OCI-LY3 (cell line): Measurements from ENCODE around the gene TMEM252.

ENCODE experiments used
- EZH2phosphoT487 ChIP-seq: fragments of 200-600 bp; shearing (Covaris generic); IDR thresholded peaks from 2 replicates; pipeline ENCODE4 v1.6.1; 2018; ENCODE audit warnings: antibody characterized with exemption, mixed run types, low read depth
- TF ChIP-seq, protein P1 (sequence below): fragments of 200-600, 300-600 bp; sonication (generic); IDR thresholded peaks from 2 replicates; pipeline ENCODE4 v1.5.1; 2014; ENCODE audit warnings: antibody characterized with exemption, low read length, low read depth

DNA sequence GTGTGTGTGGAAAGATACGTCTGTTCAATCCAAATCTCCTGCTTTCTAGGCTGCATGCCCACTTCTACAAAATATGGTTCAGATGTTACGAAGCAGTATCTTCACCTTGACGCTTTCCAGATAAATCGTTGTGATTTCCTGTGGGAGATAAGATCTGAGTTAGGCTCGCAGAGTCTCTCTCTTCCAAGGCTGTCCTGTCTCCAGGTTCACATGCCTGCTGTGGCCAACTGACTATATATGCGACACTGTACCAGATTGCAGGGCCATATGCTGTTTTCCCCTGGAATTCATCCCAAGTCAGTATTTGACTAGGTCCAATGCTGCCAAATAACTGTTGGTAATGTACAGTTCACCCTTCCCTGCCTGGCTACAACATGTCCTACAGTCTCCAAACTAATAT lies 47.9 kb downstream of the TMEM252 start:
- TF ChIP-seq, protein P1, sequence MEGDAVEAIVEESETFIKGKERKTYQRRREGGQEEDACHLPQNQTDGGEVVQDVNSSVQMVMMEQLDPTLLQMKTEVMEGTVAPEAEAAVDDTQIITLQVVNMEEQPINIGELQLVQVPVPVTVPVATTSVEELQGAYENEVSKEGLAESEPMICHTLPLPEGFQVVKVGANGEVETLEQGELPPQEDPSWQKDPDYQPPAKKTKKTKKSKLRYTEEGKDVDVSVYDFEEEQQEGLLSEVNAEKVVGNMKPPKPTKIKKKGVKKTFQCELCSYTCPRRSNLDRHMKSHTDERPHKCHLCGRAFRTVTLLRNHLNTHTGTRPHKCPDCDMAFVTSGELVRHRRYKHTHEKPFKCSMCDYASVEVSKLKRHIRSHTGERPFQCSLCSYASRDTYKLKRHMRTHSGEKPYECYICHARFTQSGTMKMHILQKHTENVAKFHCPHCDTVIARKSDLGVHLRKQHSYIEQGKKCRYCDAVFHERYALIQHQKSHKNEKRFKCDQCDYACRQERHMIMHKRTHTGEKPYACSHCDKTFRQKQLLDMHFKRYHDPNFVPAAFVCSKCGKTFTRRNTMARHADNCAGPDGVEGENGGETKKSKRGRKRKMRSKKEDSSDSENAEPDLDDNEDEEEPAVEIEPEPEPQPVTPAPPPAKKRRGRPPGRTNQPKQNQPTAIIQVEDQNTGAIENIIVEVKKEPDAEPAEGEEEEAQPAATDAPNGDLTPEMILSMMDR = no peak
- TF ChIP-seq EZH2phosphoT487 = no peak
